HG02678 (cell line): Measurements from ENCODE around the gene SUMF1.
A peak's percentile ranks its signal among the peaks of the same experiment; 100 is the strongest.

Source experiments
- ATAC-seq: cut with Tn5 transposase; IDR thresholded peaks from one replicate; pipeline ENCODE4 v1.9.1; 2021; ENCODE audit warnings: mild to moderate bottlenecking, moderate library complexity; ENCODE audit not compliant: unreplicated experiment

Gene SUMF1

DNA sequence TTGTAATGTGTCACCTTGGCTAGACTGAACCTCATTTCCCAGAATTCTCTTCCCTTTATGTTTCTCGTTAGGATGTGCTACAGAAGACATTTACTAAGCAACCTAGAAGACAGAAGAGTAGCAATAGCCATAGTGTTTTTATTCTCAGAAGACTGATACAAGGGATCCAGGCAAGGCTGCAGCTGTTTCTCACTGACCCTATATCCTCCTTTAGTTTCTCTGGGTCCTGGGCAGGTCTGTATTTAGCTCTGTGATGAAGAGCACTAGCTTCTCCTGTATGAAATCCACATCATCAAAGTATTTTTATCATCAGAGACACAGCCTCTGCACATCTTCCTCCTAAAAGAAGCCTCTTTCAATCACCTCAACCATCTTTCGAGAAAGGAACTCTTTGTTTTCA is 72.5 kb downstream of the SUMF1 start:
- ATAC-seq: no peak

DNA sequence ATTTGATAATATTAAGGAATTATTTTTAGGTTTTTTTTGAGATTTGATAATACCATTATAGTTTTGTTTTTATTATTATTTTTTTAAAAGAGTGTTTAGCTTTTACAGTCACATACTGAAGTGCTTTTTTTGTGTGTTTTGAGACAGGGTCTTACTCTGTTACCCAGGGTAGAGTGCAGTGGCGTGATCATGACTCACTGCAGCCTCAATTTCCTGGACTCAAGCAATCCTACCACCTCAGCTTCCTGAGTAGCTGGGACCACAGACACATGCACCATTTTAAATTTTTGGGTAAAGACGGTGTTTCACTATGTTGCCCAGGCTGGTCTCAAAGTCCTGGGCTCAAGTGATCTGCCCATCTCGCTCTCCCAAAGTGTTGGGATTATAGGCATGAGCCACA is 73.0 kb downstream of the SUMF1 start:
- ATAC-seq: no peak

DNA sequence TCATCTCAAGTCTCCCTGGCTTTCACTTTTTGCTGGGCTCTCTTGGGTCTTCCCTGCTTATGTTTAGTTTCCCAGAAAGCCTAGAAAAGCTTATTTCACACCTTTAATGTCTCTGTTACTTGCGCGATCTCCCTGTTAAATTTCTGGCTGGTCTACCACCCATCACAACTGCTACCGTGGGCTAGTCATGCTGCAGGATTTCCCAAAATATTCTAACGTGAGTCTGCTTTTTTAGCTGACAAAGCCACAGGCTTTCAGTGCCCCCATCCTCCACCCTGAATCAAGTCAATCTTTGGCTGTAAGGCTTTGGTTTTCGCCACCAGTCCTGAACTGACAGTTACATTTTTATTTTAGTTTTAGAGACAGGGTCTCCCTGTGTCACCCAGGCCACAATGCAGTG is 74.1 kb downstream of the SUMF1 start:
- ATAC-seq: no peak

- ATAC-seq: peak; percentile 64
These were observed 79.6 kb downstream of the SUMF1 start for GRCh38 chr3:4387210-4388204.

DNA sequence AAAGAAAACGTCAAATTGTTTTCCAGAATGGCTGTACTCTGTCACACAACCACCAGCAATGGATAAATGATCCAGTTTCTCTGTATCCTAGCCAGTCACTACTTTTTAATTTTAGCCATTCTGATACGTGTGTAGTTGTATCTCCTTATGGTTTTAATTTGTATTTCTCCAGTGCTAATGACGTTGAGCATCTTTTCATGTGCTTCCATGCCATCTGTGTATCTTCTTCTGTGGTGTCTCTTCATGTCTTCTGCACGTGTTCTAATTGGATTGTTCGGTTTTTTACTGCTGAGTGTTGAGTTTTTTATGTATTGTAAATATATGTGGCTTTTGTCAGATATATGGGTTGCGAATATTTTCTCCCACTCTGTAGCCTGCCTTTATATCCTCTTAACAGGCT is 81.9 kb downstream of the SUMF1 start:
- ATAC-seq: no peak

- no peak for ATAC-seq
These were observed 87.1 kb downstream of the SUMF1 start for GRCh38 chr3:4380013-4380412.

- ATAC-seq: no peak
These were observed 90.6 kb downstream of the SUMF1 start for GRCh38 chr3:4376499-4376898.

- ATAC-seq: no peak
These were observed 91.2 kb downstream of the SUMF1 start for GRCh38 chr3:4375911-4376310.

DNA sequence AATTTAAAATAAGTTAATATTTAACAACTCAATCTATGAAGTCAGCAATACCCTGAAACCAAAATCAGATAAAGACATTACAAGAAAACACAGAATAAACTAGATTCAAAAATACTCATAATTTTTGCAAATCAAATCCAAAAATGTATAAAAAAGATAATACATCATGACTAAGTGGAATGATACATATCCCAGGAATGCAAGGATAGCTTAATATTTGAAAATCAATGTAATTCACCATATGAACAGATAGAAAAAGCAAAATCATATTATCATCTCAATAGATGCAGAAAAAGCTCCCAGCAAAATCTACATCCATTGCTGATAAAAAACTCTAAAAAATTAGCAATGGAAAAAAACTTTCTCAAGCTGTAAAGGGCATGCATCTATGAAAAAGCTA is 93.4 kb downstream of the SUMF1 start:
- ATAC-seq: no peak

DNA sequence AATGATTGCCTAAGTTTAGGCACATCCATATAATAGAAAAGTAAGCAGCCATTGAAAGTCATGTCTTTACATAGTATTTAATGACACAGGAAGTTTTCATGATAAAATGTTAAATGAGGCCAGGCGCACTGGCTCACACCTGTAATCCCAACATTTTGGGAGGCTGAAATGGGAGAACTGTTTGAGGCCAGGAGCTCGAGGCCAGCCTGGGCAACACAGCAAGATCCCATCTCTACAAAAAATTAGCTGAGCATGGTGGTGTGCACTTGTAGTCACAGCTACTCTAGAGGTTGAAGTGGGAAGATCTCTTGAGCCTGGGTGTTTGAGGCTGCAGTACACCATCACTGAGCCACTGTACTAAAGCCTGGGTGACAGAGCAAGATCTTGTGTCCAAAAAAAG is 104.5 kb downstream of the SUMF1 start:
- ATAC-seq: no peak

GRCh38 chr3:4360817-4361216 is 106.3 kb downstream of the SUMF1 start:
- ATAC-seq: no peak

- no peak for ATAC-seq
These were observed 107.1 kb downstream of the SUMF1 start for GRCh38 chr3:4359805-4360502.

DNA sequence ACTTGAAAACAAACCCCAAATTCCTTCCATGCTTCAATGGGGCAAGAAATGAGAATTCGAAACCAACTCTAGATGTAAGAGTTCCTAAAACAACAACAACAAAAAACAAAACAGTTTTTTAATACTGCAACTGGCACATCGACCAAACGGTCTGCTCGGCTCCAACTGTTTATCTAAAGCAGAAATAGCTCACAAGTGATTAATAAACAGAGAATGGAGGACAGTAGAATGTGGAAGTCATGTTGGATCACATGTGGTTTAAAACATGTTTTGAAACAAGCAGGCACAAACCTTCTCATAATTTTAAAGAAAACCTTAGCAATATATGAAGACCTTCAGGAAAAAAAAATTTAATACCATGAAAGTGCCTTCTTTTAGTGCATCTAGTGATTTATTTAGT is 108.8 kb downstream of the SUMF1 start:
- no peak for ATAC-seq

- no peak for ATAC-seq
These were observed 110.3 kb downstream of the SUMF1 start for GRCh38 chr3:4356546-4357410.

GRCh38 chr3:4356220-4356540 is 110.9 kb downstream of the SUMF1 start:
- ATAC-seq: no peak

DNA sequence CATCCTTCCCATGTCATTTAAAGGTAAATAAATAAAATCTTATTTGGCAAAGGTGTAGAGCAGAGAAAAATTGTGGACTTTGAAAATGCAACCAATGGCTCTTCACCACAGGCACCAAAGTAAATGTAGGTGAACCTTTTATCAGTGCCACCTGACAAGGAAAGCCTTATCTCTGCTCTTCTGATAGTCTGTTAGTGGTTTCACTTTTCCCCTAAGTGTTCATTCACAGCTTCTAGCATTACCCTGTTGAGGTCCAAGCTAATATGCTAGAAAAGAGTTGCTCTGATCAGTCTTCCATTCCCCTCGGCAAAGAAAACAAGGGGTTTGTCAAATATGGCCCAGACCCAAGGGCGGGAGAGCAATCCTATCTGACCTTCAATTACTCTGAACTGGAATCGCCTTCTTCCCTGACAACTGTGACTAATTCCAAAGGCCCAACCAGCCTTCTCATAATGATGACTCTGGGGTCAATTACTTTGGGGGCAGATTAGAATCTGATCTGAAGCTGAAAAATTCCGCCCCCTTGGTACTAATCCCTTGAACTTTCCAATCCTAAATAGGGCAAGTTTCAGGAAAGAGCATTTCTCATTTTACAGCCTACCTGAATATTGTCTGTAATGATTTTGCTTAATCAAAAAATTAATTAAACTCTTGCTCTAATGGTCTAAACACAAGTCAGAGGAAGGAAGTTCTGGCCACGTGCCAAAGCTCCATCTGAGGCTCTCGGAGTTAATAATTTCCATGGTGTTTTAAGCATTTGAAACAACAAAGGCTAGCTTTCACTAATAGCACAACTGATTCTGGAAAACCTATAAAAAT is 111.5 kb downstream of the SUMF1 start:
- ATAC-seq: no peak

- ATAC-seq: no peak
These were observed 115.2 kb downstream of the SUMF1 start for GRCh38 chr3:4351872-4352271.

DNA sequence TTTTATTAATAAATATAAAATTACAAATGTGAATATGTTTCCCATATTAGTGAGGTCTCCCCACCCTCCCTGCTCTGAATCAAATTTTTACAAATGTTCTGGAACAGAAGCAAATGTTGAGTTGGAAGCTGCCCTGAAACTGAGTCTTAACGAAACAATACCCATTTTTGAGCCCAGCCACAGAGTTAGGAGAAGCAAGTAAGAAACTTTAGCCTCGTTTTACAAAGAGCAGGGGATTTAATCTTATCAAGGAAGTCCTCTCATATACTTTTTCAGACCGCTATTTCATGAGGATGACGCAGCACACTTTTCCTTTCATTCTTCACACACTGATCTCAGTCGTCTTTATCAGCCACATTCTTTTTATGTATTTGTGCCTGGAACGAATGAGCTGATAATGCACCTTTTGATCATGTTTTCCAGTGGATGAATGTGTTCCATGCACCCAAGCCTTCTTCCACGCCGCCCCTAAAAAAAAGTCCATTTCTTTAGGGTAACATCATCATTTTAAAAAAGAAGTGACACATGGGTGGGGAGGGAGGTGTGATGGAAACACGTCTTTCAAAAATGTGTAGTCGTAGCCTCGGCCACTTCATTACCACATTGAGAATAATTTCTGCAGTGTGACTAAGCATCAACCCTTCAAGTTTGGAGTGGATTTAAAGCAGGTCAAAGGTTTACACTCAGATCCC is 115.8 kb downstream of the SUMF1 start:
- peak; percentile 33 for ATAC-seq

- peak; percentile 89 for ATAC-seq
These were observed 116.3 kb downstream of the SUMF1 start for GRCh38 chr3:4350789-4351163.

- ATAC-seq: no peak
These were observed 123.8 kb downstream of the SUMF1 start for GRCh38 chr3:4343258-4343657.
